ENCODE data around the gene LONRF2. TPM values are rescaled to one million over a fixed set of nuclear protein-coding genes. Genes with fewer than 3 reads are reported as not detected.

Gene LONRF2
- total RNA-seq, 1 experiment from 2014 or later, result not detected

DNA sequence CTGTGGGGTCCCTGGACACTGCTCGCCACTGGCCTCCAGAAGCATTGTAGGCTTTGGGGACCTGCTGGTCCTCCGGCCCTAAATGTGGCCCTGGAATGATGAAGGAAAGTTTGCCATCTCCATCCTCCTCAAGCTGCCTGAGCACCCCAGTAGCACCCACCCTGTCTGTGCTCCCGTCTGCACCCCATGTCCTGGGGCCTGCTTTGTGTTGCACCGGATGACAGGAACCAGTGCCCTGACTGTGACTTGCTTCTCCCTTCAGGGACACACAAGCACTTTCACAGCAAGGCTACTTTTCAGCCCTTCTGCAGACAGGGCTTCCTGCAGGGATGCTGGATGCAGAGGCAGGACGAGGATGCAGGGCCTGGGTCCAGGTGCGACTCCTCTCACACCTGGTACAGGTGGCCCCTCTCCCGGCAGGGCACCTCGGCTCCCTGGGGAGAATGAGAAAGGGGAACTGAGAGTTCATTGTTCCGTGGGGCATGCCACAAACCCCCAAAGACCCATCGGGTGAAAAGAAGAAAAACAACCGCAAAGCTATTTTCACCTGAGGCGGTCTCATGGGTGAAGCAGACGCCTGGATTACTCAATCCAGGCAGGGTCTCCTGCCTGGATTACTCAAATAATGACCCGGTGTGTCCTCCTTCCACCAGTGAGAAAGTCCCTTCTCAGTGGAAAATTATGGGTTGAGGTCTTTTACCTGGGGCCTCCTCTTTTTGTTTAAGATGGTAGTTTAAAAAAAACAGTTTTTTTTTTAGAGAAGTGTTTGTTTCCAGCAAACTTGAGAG, 74.9 kb downstream of the LONRF2 start:
- H3K27me3 Mint-ChIP-seq (ENCODE audit: insufficient read depth, unreplicated experiment), result peaks cover 10% of the 10 kb centered on the region
- no peak overlapping the region for H3K4me3 Mint-ChIP-seq (ENCODE audit: unreplicated experiment)
- no peaks in the 10 kb centered on the region for H3K36me3 Mint-ChIP-seq (ENCODE audit: insufficient read depth, unreplicated experiment)
- H3K27ac Mint-ChIP-seq (ENCODE audit: low read depth, unreplicated experiment), result no peak overlapping the region
- no peaks in the 10 kb centered on the region for H3K9me3 Mint-ChIP-seq (ENCODE audit: unreplicated experiment)
- TF ChIP-seq, protein P1, sequence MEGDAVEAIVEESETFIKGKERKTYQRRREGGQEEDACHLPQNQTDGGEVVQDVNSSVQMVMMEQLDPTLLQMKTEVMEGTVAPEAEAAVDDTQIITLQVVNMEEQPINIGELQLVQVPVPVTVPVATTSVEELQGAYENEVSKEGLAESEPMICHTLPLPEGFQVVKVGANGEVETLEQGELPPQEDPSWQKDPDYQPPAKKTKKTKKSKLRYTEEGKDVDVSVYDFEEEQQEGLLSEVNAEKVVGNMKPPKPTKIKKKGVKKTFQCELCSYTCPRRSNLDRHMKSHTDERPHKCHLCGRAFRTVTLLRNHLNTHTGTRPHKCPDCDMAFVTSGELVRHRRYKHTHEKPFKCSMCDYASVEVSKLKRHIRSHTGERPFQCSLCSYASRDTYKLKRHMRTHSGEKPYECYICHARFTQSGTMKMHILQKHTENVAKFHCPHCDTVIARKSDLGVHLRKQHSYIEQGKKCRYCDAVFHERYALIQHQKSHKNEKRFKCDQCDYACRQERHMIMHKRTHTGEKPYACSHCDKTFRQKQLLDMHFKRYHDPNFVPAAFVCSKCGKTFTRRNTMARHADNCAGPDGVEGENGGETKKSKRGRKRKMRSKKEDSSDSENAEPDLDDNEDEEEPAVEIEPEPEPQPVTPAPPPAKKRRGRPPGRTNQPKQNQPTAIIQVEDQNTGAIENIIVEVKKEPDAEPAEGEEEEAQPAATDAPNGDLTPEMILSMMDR (IDR thresholded peaks at IDR 0.05; ENCODE audit: unreplicated experiment), result no peak
- DNase-seq (ENCODE audit: unreplicated experiment), result no peak
- intact Hi-C loops (cut with micrococcal nuclease), result no loop called here
- no peaks in the 10 kb centered on the region for H3K4me1 Mint-ChIP-seq (ENCODE audit: insufficient read depth, unreplicated experiment)
- ChIA-PET POLR2A (no interaction called here), CTCF (interaction anchor here (1.3 to 4.4 kb wide), 4 partner anchors 15 to 687 kb away, joined by 3 to 24 read pairs (median 5); no protein-coding TSS in a partner anchor)
- BruUV-seq (replicated peaks), result no TSS peak

DNA sequence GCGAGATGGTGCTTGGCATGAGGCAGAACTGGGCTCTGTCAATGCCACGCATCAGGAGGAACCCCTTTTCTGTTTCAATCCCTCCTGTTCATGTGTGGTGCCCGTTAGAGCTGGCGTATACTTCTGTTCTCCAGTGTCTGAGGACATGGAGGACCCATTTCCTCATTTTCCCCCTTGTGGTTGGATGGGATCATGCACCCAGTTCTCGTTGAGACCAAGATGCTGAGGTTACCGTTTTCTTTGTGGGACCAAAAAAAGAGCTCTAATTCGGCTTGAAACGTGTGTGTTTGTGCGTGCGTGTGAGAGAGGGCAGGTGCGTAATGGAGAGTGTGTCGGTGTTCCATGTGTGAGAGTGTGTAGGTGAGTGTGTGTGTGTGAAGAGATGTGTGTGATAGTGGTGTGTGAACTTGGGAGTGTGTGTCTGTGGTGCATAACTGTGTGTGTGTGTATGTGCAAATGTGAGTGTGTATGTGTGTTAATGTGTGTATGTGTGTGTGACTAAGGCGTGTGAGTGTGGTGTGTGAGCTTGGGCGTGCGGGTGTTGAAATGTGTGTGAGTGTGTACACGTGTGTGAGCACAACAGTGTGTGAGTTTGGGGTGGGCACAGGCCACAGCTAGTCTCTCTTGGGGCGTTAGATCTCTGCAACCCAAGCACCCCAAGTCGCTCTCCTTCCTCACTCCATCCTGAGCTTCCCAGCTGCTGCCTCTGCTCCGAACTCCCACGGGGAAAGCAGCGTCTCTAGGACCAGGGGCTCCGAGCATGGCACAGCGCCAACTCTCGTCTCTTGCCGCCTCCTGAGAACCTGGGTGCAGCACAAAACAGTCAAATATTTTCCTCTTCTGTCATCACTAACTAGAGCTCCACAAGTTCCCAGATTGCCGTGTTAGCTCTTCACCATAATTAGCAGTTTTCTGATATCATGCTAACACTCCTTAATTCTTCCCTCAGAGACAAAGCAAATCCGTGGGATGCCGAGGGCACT, 75.8 kb downstream of the LONRF2 start:
- intact Hi-C loops (cut with micrococcal nuclease), result no loop called here
- DNase-seq (ENCODE audit: unreplicated experiment), result peak; percentile 18

GRCh38 chr2:100245681-100246080, 76.6 kb downstream of the LONRF2 start:
- no TSS peak for BruUV-seq (replicated peaks)
- Mint-ChIP-seq H3K4me1 (ENCODE audit: insufficient read depth, unreplicated experiment) (no peaks in the 10 kb centered on the region), H3K27ac (ENCODE audit: low read depth, unreplicated experiment) (no peak overlapping the region), H3K4me3 (ENCODE audit: unreplicated experiment) (no peak overlapping the region), H3K27me3 (ENCODE audit: insufficient read depth, unreplicated experiment) (peaks cover 10% of the 10 kb centered on the region), H3K36me3 (ENCODE audit: insufficient read depth, unreplicated experiment) (no peaks in the 10 kb centered on the region), H3K9me3 (ENCODE audit: unreplicated experiment) (no peaks in the 10 kb centered on the region)
- POLR2A ChIA-PET, result no interaction called here
- intact Hi-C loops (cut with micrococcal nuclease), result no loop called here
- CTCF ChIA-PET, result interaction anchor here (0.6 to 5.9 kb wide), 13 partner anchors 8 to 687 kb away, joined by 3 to 54 read pairs (median 4); no protein-coding TSS in a partner anchor
- DNase-seq (ENCODE audit: unreplicated experiment), result no peak
- TF ChIP-seq, protein P1 (IDR thresholded peaks at IDR 0.05; ENCODE audit: unreplicated experiment), result no peak

More for the DNA sequence above, 75.8 kb downstream of the LONRF2 start:
- TF ChIP-seq, protein P1 (IDR thresholded peaks at IDR 0.05; ENCODE audit: unreplicated experiment), result peak; percentile 10
- ChIA-PET CTCF (interaction anchor here (0.5 to 4.4 kb wide), 12 partner anchors 14 to 686 kb away, joined by 3 to 24 read pairs (median 4); no protein-coding TSS in a partner anchor), POLR2A (no interaction called here)
- BruUV-seq (replicated peaks), result no TSS peak
- H3K4me1 Mint-ChIP-seq (ENCODE audit: insufficient read depth, unreplicated experiment), result no peaks in the 10 kb centered on the region
- H3K9me3 Mint-ChIP-seq (ENCODE audit: unreplicated experiment), result no peaks in the 10 kb centered on the region
- no peaks in the 10 kb centered on the region for H3K36me3 Mint-ChIP-seq (ENCODE audit: insufficient read depth, unreplicated experiment)
- no peak overlapping the region for H3K4me3 Mint-ChIP-seq (ENCODE audit: unreplicated experiment)
- H3K27me3 Mint-ChIP-seq (ENCODE audit: insufficient read depth, unreplicated experiment), result peaks cover 10% of the 10 kb centered on the region
- no peak overlapping the region for H3K27ac Mint-ChIP-seq (ENCODE audit: low read depth, unreplicated experiment)

All from MCF 10A (cell line).